ENCODE measurements around the gene CDKN2C. TPM values are rescaled to one million over a fixed set of nuclear protein-coding genes. Genes with fewer than 3 reads are reported as not detected.

CDKN2C gene
- 10 to 100 TPM; 17.1 to 21.9 (median 19.0) TPM for total RNA-seq
- 10.3 TPM for total RNA-seq (2013)

DNA sequence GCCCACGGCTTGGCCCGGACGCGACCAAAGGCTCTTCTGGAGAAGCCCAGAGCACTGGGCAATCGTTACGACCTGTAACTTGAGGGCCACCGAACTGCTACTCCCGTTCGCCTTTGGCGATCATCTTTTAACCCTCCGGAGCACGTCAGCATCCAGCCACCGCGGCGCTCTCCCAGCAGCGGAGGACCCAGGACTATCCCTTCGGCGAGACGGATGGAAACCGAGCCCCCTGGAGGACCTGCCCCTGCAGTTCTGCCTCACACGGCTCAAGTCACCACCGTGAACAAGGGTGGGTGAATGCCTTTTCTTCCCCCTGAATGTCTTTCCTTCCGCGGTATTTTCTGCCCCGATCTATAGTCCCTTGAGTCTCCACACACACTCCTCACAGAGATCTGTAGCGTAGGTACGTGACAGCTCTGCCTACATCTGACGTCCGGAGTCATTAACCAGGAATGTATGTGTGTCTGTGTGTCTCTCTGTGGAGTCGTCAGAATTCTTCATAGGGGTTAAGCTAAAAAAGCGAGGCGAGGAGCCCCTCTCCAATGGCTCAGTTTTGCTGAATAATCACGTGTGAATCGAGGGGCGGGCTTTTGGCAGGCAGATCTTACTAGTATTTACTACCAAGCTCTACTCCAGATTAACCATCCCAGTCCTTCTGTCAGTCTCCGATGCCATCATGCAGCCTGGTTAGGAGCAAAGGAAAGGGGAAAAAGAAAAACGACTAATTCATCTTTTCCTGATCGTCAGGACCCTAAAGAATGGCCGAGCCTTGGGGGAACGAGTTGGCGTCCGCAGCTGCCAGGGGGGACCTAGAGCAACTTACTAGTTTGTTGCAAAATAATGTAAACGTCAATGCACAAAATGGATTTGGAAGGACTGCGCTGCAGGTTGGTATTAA, at the start of gene CDKN2C:
Gene CDKN2C, plus strand, starts transcription at position 635 of the 898 bp plus-strand sequence. Its CDS starts 124 bp downstream, at position 759.
- Histone ChIP-seq H3K27ac (ENCODE audit: low read length) (peak within 1 kb of the TSS; percentile 90), H3K9me3 (ENCODE audit: control insufficient read depth, insufficient read depth, low read length) (no peaks in the 10 kb centered on the region), H3K27me3 (ENCODE audit: control insufficient read depth, insufficient read depth, low read length) (no peaks in the 10 kb centered on the region), H3K36me3 (ENCODE audit: control insufficient read depth, insufficient read depth, low read length) (no peaks in the 10 kb centered on the region), H3K4me1 (ENCODE audit: control insufficient read depth, insufficient read depth, low read length) (peaks cover 7% of the 10 kb centered on the region), H3K4me3 (ENCODE audit: low read length) (peak within 1 kb of the TSS; percentile 99)
- no peaks in the 10 kb centered on the region for H3K9me3 Mint-ChIP-seq
- WGBS (ENCODE audit: insufficient coverage), result under 1% methylated on average over 44 of the region's 44 CpGs
- TF ChIP-seq, protein P1, sequence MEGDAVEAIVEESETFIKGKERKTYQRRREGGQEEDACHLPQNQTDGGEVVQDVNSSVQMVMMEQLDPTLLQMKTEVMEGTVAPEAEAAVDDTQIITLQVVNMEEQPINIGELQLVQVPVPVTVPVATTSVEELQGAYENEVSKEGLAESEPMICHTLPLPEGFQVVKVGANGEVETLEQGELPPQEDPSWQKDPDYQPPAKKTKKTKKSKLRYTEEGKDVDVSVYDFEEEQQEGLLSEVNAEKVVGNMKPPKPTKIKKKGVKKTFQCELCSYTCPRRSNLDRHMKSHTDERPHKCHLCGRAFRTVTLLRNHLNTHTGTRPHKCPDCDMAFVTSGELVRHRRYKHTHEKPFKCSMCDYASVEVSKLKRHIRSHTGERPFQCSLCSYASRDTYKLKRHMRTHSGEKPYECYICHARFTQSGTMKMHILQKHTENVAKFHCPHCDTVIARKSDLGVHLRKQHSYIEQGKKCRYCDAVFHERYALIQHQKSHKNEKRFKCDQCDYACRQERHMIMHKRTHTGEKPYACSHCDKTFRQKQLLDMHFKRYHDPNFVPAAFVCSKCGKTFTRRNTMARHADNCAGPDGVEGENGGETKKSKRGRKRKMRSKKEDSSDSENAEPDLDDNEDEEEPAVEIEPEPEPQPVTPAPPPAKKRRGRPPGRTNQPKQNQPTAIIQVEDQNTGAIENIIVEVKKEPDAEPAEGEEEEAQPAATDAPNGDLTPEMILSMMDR (IDR thresholded peaks at IDR 0.05), result no peak
- ATAC-seq (peak; percentile 27 to 36 (median 29)), DNase-seq (peak; percentile 45 to 78)
- H3K36me3 Mint-ChIP-seq, result no peaks in the 10 kb centered on the region
- intact Hi-C loops (cut with micrococcal nuclease), result loop anchor here (10.0 kb wide), 3 partner anchors 45 to 1665 kb away; partner anchors contain the start of genes EPS15 and SHISAL2A
- H3K4me1 Mint-ChIP-seq, result peaks cover 26 to 28% of the 10 kb centered on the region in 2 donors
- peak within 1 kb of the TSS; percentile 100 for H3K4me3 Mint-ChIP-seq
- H3K27me3 Mint-ChIP-seq (ENCODE audit: low read depth in 2 of 2), result no peaks in the 10 kb centered on the region
- H3K27ac Mint-ChIP-seq, result peak within 1 kb of the TSS; percentile 93 to 96

DNA sequence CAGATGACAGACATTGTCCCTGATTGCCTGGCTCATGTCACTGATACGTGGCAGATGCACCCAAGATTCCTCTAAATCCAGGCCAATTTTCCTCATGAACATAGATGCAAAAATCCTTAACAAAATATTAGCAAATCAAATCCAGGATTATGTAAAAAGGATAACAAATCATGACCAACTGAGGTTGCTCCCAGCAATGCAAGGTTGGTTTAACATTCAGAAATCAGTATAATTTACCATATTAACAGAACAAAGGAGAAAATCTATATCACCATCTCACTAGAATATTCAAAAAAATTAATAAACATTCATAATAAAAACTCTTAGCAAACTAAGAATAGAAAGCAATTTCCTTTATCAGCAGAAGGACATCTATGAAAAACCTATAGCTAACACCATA, 49.6 kb upstream of the CDKN2C start:
- ATAC-seq, result no peak
- intact Hi-C loops (cut with micrococcal nuclease), result loop anchor here (10.0 kb wide), 1 partner anchor 54 kb away; the partner anchor contains the start of gene CDKN2C
- Histone ChIP-seq H3K4me3 (ENCODE audit: low read length) (no peak overlapping the region), H3K4me1 (ENCODE audit: control insufficient read depth, insufficient read depth, low read length) (no peaks in the 10 kb centered on the region), H3K27me3 (ENCODE audit: control insufficient read depth, insufficient read depth, low read length) (no peaks in the 10 kb centered on the region), H3K9me3 (ENCODE audit: control insufficient read depth, insufficient read depth, low read length) (peaks cover 4% of the 10 kb centered on the region), H3K27ac (ENCODE audit: low read length) (no peak overlapping the region), H3K36me3 (ENCODE audit: control insufficient read depth, insufficient read depth, low read length) (no peaks in the 10 kb centered on the region)
- H3K27ac Mint-ChIP-seq, result no peak overlapping the region
- H3K9me3 Mint-ChIP-seq, result peaks cover 0 to 2% of the 10 kb centered on the region in 2 donors
- H3K4me3 Mint-ChIP-seq, result no peak overlapping the region
- TF ChIP-seq, protein P1 (IDR thresholded peaks at IDR 0.05), result no peak
- peaks cover 11% of the 10 kb centered on the region for H3K36me3 Mint-ChIP-seq
- peaks cover 36 to 46% of the 10 kb centered on the region in 2 donors for H3K4me1 Mint-ChIP-seq
- no peak for DNase-seq
- 100% methylated on average over 1 of the region's 1 CpG for WGBS (ENCODE audit: insufficient coverage)
- H3K27me3 Mint-ChIP-seq (ENCODE audit: low read depth in 2 of 2), result no peaks in the 10 kb centered on the region

DNA sequence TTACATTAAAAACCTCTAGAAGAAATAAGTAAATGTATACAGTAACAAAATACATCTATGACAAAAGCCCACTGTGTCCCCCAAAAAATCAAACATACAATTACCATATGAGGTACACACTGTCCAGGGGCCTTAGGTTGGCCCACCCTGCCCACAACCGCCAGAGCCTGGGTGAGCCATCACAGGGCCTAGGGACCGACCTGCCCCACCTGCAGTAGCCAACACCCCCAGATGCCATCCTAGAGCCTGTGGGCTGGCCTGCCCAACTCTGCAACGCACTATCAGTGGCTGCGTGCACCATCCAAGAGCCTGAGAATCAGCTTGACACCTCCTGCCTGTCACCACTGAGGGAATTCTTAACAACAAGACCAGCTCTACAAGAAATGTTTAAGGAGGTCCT, 49.0 kb upstream of the CDKN2C start:
- Histone ChIP-seq H3K4me1 (ENCODE audit: control insufficient read depth, insufficient read depth, low read length) (no peaks in the 10 kb centered on the region), H3K4me3 (ENCODE audit: low read length) (no peak overlapping the region), H3K27ac (ENCODE audit: low read length) (no peak overlapping the region), H3K27me3 (ENCODE audit: control insufficient read depth, insufficient read depth, low read length) (no peaks in the 10 kb centered on the region), H3K9me3 (ENCODE audit: control insufficient read depth, insufficient read depth, low read length) (peaks cover 4% of the 10 kb centered on the region), H3K36me3 (ENCODE audit: control insufficient read depth, insufficient read depth, low read length) (no peaks in the 10 kb centered on the region)
- Mint-ChIP-seq H3K27ac (no peak overlapping the region), H3K4me3 (no peak overlapping the region), H3K4me1 (peaks cover 39 to 52% of the 10 kb centered on the region in 2 donors), H3K27me3 (ENCODE audit: low read depth in 2 of 2) (no peaks in the 10 kb centered on the region), H3K9me3 (peaks cover 0 to 2% of the 10 kb centered on the region in 2 donors), H3K36me3 (peaks cover 11% of the 10 kb centered on the region)
- DNase-seq (no peak), ATAC-seq (no peak)
- intact Hi-C loops (cut with micrococcal nuclease), result loop anchor here (10.0 kb wide), 1 partner anchor 54 kb away; the partner anchor contains the start of gene CDKN2C
- TF ChIP-seq, protein P1 (IDR thresholded peaks at IDR 0.05), result no peak
- WGBS (ENCODE audit: insufficient coverage), result 100% methylated on average over 4 of the region's 4 CpGs

All from natural killer cell (primary cell).